B cell (primary cell): ENCODE measurements around the gene GNLY.

Source experiments
- EZH2 ChIP-seq: IDR thresholded peaks from 2 replicates; pipeline ENCODE4 v1.6.1; 2012; ENCODE audit warnings: borderline replicate concordance, low read depth, mild to moderate bottlenecking, moderate library complexity, low read length; ENCODE audit not compliant: insufficient read depth, poor library complexity, severe bottlenecking
- TF ChIP-seq, protein P1 (sequence below): fragments of 200-600 bp; IDR thresholded peaks from one replicate; pipeline ENCODE4 v1.8.0; 2022; ENCODE audit warnings: antibody characterized with exemption, mild to moderate bottlenecking

DNA sequence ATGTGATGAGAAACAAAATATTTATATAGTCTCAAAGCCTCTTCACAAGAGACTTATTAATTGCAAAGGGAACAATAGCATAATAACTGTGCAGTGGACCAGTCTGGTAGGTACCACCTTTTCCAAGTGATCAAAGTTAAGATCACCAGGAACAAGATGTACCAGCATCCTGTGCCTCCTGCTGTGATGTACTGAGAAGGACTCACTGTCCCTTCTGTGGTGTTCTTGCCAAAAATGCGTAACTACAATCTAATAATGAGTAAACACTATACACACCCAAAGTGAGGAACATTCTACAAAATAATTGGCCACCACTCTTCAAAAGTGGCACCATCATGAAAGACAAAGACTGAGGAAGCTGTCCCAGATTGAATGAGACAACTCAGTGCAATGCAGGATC is 14.5 kb downstream of the GNLY start:
- TF ChIP-seq, protein P1, sequence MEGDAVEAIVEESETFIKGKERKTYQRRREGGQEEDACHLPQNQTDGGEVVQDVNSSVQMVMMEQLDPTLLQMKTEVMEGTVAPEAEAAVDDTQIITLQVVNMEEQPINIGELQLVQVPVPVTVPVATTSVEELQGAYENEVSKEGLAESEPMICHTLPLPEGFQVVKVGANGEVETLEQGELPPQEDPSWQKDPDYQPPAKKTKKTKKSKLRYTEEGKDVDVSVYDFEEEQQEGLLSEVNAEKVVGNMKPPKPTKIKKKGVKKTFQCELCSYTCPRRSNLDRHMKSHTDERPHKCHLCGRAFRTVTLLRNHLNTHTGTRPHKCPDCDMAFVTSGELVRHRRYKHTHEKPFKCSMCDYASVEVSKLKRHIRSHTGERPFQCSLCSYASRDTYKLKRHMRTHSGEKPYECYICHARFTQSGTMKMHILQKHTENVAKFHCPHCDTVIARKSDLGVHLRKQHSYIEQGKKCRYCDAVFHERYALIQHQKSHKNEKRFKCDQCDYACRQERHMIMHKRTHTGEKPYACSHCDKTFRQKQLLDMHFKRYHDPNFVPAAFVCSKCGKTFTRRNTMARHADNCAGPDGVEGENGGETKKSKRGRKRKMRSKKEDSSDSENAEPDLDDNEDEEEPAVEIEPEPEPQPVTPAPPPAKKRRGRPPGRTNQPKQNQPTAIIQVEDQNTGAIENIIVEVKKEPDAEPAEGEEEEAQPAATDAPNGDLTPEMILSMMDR, result no peak
- TF ChIP-seq EZH2, result no peak
